ENCODE measurements around the gene ANO2. TPM values are rescaled to one million over a fixed set of nuclear protein-coding genes. Genes with fewer than 3 reads are reported as not detected.

ANO2 gene
- polyA plus RNA-seq, 4 donors = 0.31 to 6.2 TPM; not detected in 2

- no peak for FAIRE-seq
- H3K36me3 ChIP-seq (ENCODE audit: control insufficient read depth in 3 of 3, insufficient read depth in 2 of 3, low read depth in 1 of 3, low read length in 3 of 3) = no peaks in the 10 kb centered on the region
- no peak overlapping the region for H3K4me3 ChIP-seq (ENCODE audit: low read depth in 1 of 3, low read length in 3 of 3)
- H3K9me3 ChIP-seq (ENCODE audit: control insufficient read depth in 2 of 2, insufficient read depth in 1 of 2, low read depth in 1 of 2, low read length in 1 of 2) = no peaks in the 10 kb centered on the region
- H3K27ac ChIP-seq (ENCODE audit: low read depth in 1 of 3, low read length in 2 of 3) = no peak overlapping the region
- peaks cover 0 to 6% (median 0%) of the 10 kb centered on the region in 3 donors for H3K4me1 ChIP-seq (ENCODE audit: control insufficient read depth in 3 of 3, insufficient read depth in 2 of 3, low read depth in 1 of 3, low read length in 2 of 3)
- 63 to 87% (median 74%) methylated on average over 4 of the region's 4 CpGs for WGBS, 3 donors
- no peaks in the 10 kb centered on the region for H3K27me3 ChIP-seq (ENCODE audit: control insufficient read depth in 3 of 3, insufficient read depth in 3 of 3, low read length in 3 of 3)
- DNase-seq = no peak
These were observed 359.9 kb downstream of the ANO2 start for GRCh38 chr12:5585178-5585577.

- H3K9me3 ChIP-seq (ENCODE audit: control insufficient read depth in 2 of 2, insufficient read depth in 1 of 2, low read depth in 1 of 2, low read length in 1 of 2) = no peaks in the 10 kb centered on the region
- H3K36me3 ChIP-seq (ENCODE audit: control insufficient read depth in 3 of 3, insufficient read depth in 2 of 3, low read depth in 1 of 3, low read length in 3 of 3) = no peaks in the 10 kb centered on the region
- H3K4me3 ChIP-seq (ENCODE audit: low read depth in 1 of 3, low read length in 3 of 3) = no peak overlapping the region
- DNase-seq (no peak), FAIRE-seq (no peak)
- no peaks in the 10 kb centered on the region for H3K27me3 ChIP-seq (ENCODE audit: control insufficient read depth in 3 of 3, insufficient read depth in 3 of 3, low read length in 3 of 3)
- 80 to 89% (median 83%) methylated on average over 9 of the region's 9 CpGs for WGBS, 3 donors
- H3K27ac ChIP-seq (ENCODE audit: low read depth in 1 of 3, low read length in 2 of 3) = no peak overlapping the region
- H3K4me1 ChIP-seq (ENCODE audit: control insufficient read depth in 3 of 3, insufficient read depth in 2 of 3, low read depth in 1 of 3, low read length in 2 of 3) = peaks cover 0 to 6% (median 0%) of the 10 kb centered on the region in 3 donors
These were observed 360.5 kb downstream of the ANO2 start for GRCh38 chr12:5584412-5585175.

- FAIRE-seq (no peak), DNase-seq (no peak)
- Histone ChIP-seq H3K4me1 (ENCODE audit: control insufficient read depth in 3 of 3, insufficient read depth in 2 of 3, low read depth in 1 of 3, low read length in 2 of 3) (peaks cover 5 to 10% (median 6%) of the 10 kb centered on the region in 3 donors), H3K36me3 (ENCODE audit: control insufficient read depth in 3 of 3, insufficient read depth in 2 of 3, low read depth in 1 of 3, low read length in 3 of 3) (no peaks in the 10 kb centered on the region), H3K27ac (ENCODE audit: low read depth in 1 of 3, low read length in 2 of 3) (no peak overlapping the region), H3K27me3 (ENCODE audit: control insufficient read depth in 3 of 3, insufficient read depth in 3 of 3, low read length in 3 of 3) (no peaks in the 10 kb centered on the region), H3K9me3 (ENCODE audit: control insufficient read depth in 2 of 2, insufficient read depth in 1 of 2, low read depth in 1 of 2, low read length in 1 of 2) (no peaks in the 10 kb centered on the region), H3K4me3 (ENCODE audit: low read depth in 1 of 3, low read length in 3 of 3) (no peak overlapping the region)
- 84 to 92% (median 91%) methylated on average over 4 of the region's 4 CpGs for WGBS, 3 donors
These were observed 362.5 kb downstream of the ANO2 start for GRCh38 chr12:5582541-5582940.

DNA sequence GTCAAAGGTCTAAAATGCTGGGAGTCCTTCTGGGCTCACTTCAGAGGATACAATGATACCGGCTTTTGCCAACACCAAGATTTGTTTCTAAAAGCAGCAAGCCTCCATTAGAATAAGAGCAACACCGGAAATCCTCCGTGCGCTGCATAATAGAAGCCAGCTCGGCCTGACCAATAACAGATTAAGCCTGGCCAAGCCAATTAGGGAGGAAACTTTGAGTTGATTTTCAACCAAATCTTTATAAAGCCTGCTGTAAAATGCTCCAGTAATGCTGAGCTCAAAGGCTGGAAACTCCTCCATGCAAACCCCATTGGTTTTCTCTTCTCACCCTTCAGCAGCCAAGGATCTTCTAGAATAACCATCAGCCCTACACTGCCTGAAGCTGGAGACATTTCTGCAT is 363.0 kb downstream of the ANO2 start:
- FAIRE-seq (no peak), DNase-seq (no peak)
- Histone ChIP-seq H3K36me3 (ENCODE audit: control insufficient read depth in 3 of 3, insufficient read depth in 2 of 3, low read depth in 1 of 3, low read length in 3 of 3) (no peaks in the 10 kb centered on the region), H3K9me3 (ENCODE audit: control insufficient read depth in 2 of 2, insufficient read depth in 1 of 2, low read depth in 1 of 2, low read length in 1 of 2) (no peaks in the 10 kb centered on the region), H3K27me3 (ENCODE audit: control insufficient read depth in 3 of 3, insufficient read depth in 3 of 3, low read length in 3 of 3) (no peaks in the 10 kb centered on the region), H3K27ac (ENCODE audit: low read depth in 1 of 3, low read length in 2 of 3) (no peak overlapping the region), H3K4me1 (ENCODE audit: control insufficient read depth in 3 of 3, insufficient read depth in 2 of 3, low read depth in 1 of 3, low read length in 2 of 3) (peaks cover 5 to 15% (median 6%) of the 10 kb centered on the region in 3 donors), H3K4me3 (ENCODE audit: low read depth in 1 of 3, low read length in 3 of 3) (no peak overlapping the region)
- WGBS, 3 donors = 71 to 89% (median 87%) methylated on average over 5 of the region's 5 CpGs

GRCh38 chr12:5581616-5582015 is 363.4 kb downstream of the ANO2 start:
- no peaks in the 10 kb centered on the region for H3K9me3 ChIP-seq (ENCODE audit: control insufficient read depth in 2 of 2, insufficient read depth in 1 of 2, low read depth in 1 of 2, low read length in 1 of 2)
- WGBS, 3 donors = 72 to 94% (median 92%) methylated on average over 4 of the region's 4 CpGs
- FAIRE-seq = no peak

GRCh38 chr12:5581019-5581418 is 364.0 kb downstream of the ANO2 start:
- Histone ChIP-seq H3K9me3 (ENCODE audit: control insufficient read depth in 2 of 2, insufficient read depth in 1 of 2, low read depth in 1 of 2, low read length in 1 of 2) (no peaks in the 10 kb centered on the region), H3K36me3 (ENCODE audit: control insufficient read depth in 3 of 3, insufficient read depth in 2 of 3, low read depth in 1 of 3, low read length in 3 of 3) (no peaks in the 10 kb centered on the region), H3K4me1 (ENCODE audit: control insufficient read depth in 3 of 3, insufficient read depth in 2 of 3, low read depth in 1 of 3, low read length in 2 of 3) (peaks cover 2 to 19% (median 5%) of the 10 kb centered on the region in 3 donors), H3K27me3 (ENCODE audit: control insufficient read depth in 3 of 3, insufficient read depth in 3 of 3, low read length in 3 of 3) (no peaks in the 10 kb centered on the region), H3K27ac (ENCODE audit: low read depth in 1 of 3, low read length in 2 of 3) (no peak overlapping the region), H3K4me3 (ENCODE audit: low read depth in 1 of 3, low read length in 3 of 3) (no peak overlapping the region)
- no peak for DNase-seq
- 52 to 64% (median 56%) methylated on average over 3 of the region's 3 CpGs for WGBS, 3 donors
- no peak for FAIRE-seq

More at GRCh38 chr12:5581616-5582015, 363.4 kb downstream of the ANO2 start:
- Histone ChIP-seq H3K4me3 (ENCODE audit: low read depth in 1 of 3, low read length in 3 of 3) (no peak overlapping the region), H3K36me3 (ENCODE audit: control insufficient read depth in 3 of 3, insufficient read depth in 2 of 3, low read depth in 1 of 3, low read length in 3 of 3) (no peaks in the 10 kb centered on the region), H3K27ac (ENCODE audit: low read depth in 1 of 3, low read length in 2 of 3) (no peak overlapping the region), H3K27me3 (ENCODE audit: control insufficient read depth in 3 of 3, insufficient read depth in 3 of 3, low read length in 3 of 3) (no peaks in the 10 kb centered on the region), H3K4me1 (ENCODE audit: control insufficient read depth in 3 of 3, insufficient read depth in 2 of 3, low read depth in 1 of 3, low read length in 2 of 3) (peaks cover 5 to 19% (median 6%) of the 10 kb centered on the region in 3 donors)
- no peak for DNase-seq

GRCh38 chr12:5578775-5579174 is 366.3 kb downstream of the ANO2 start:
- WGBS, 3 donors = 35 to 44% (median 41%) methylated on average over 3 of the region's 3 CpGs
- Histone ChIP-seq H3K27me3 (ENCODE audit: control insufficient read depth in 3 of 3, insufficient read depth in 3 of 3, low read length in 3 of 3) (no peaks in the 10 kb centered on the region), H3K4me3 (ENCODE audit: low read depth in 1 of 3, low read length in 3 of 3) (no peak overlapping the region), H3K4me1 (ENCODE audit: control insufficient read depth in 3 of 3, insufficient read depth in 2 of 3, low read depth in 1 of 3, low read length in 2 of 3) (peaks cover 0 to 19% (median 5%) of the 10 kb centered on the region in 3 donors), H3K27ac (ENCODE audit: low read depth in 1 of 3, low read length in 2 of 3) (no peak overlapping the region), H3K36me3 (ENCODE audit: control insufficient read depth in 3 of 3, insufficient read depth in 2 of 3, low read depth in 1 of 3, low read length in 3 of 3) (no peaks in the 10 kb centered on the region), H3K9me3 (ENCODE audit: control insufficient read depth in 2 of 2, insufficient read depth in 1 of 2, low read depth in 1 of 2, low read length in 1 of 2) (no peaks in the 10 kb centered on the region)
- FAIRE-seq = no peak
- DNase-seq = no peak

DNA sequence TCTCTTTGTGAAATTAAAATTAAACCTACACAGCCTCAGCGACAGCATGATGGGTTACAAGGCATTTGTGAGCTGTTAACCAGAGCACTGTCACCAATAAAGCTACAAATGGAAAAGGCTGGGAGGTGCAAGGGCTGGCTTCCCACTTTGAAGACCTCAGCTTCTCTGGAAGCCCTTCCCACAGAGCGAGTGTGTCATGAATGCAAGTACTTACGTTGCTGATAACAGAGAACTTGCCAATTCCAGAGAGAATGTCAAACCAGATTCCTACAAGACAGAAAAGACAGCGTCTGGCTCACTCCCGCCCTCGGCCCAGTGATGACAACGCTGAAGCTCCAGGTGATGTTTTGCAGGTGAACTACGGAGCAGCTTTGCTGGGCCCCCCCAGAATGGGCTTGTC is 367.3 kb downstream of the ANO2 start:
- no peak overlapping the region for H3K27ac ChIP-seq (ENCODE audit: low read depth in 1 of 3, low read length in 2 of 3)
- WGBS, 3 donors = 17 to 64% (median 50%) methylated on average over 8 of the region's 8 CpGs
- H3K4me3 ChIP-seq (ENCODE audit: low read depth in 1 of 3, low read length in 3 of 3) = no peak overlapping the region
- DNase-seq = peak; percentile 24 to 26
- no peaks in the 10 kb centered on the region for H3K27me3 ChIP-seq (ENCODE audit: control insufficient read depth in 3 of 3, insufficient read depth in 3 of 3, low read length in 3 of 3)
- FAIRE-seq = no peak
- H3K36me3 ChIP-seq (ENCODE audit: control insufficient read depth in 3 of 3, insufficient read depth in 2 of 3, low read depth in 1 of 3, low read length in 3 of 3) = no peaks in the 10 kb centered on the region
- H3K9me3 ChIP-seq (ENCODE audit: control insufficient read depth in 2 of 2, insufficient read depth in 1 of 2, low read depth in 1 of 2, low read length in 1 of 2) = no peaks in the 10 kb centered on the region
- H3K4me1 ChIP-seq (ENCODE audit: control insufficient read depth in 3 of 3, insufficient read depth in 2 of 3, low read depth in 1 of 3, low read length in 2 of 3) = peaks cover 0 to 19% (median 5%) of the 10 kb centered on the region in 3 donors

Data from small intestine (tissue), 7 donors.